GM18873 (cell line): ENCODE results near the gene UGCG.
"Not testable (repeated sequence)": the region's sequence is repeated elsewhere in the genome, so short reads cannot be mapped to it uniquely, and the experiment has no call there.

ENCODE experiments used
- ATAC-seq: cut with Tn5 transposase; IDR thresholded peaks from one replicate; pipeline ENCODE4 v1.9.1; 2021; ENCODE audit warnings: mild to moderate bottlenecking, moderate library complexity, moderate number of reproducible peaks; ENCODE audit not compliant: unreplicated experiment, low FRiP score

The UGCG gene

DNA sequence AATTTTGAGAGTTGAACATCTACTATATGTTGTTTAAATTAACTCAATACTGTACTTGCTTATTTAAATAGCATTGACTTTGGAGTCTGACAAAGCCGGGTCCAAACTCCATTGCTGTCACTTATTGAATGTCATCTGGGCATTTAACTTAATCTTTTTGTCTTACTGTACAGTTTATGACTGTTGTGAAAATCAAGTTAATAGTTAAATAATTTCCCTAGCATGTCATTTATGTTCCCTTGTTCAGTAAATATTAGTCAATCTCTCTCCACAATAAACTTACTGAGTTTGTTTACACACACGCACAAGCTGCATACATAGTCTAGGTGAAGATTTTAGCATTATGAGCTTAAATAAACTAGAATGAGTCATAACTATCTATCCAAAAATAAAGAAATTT, 6.3 kb upstream of the UGCG start:
- ATAC-seq, result no peak

DNA sequence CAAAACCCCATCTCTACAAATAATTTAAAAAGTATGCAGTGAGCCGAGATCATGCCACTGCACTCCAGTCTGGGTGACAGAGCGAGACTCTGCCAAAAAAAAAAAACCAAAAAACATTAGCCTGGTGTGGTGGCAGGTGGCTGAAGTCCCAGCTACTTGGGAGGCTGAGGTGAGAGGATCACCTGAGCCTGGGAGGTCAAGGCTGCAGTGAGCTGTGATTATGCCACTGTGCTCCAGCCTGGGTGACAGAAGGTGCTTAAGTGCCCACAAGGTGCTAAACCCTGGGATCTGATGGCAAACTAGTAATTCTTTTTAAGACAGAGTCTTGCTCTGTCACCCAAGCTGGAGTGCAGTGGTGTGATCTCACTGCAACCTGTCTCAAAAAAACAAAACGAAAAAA, 5.7 kb upstream of the UGCG start:
- not testable (repeated sequence) for ATAC-seq

DNA sequence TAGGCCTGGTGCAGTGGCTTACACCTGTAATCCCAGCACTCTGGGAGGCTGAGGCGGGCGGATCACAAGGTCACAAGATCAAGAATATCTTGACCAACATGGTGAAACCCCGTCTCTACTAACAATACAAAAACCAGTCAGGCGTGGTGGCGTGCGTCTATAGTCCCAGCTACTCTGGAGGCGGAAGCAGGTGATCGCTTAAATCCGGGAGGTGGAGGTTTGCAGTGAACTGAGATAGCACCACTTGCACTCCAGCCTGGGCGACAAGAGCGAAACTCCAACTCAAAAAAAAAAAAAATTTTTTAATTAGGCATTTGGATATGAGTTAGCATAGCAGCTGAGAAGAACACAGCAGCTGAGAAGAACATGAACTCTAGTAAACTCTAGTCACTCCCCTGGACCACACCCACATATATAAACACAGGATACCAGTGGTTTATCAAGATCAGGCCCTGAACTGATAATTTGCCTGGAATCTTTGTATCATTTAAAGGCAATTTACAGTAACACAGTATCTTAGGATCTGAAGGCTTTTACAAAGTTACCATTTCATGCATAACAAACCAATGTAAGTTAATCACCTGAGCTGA, 4.6 kb upstream of the UGCG start:
- ATAC-seq, result no peak

DNA sequence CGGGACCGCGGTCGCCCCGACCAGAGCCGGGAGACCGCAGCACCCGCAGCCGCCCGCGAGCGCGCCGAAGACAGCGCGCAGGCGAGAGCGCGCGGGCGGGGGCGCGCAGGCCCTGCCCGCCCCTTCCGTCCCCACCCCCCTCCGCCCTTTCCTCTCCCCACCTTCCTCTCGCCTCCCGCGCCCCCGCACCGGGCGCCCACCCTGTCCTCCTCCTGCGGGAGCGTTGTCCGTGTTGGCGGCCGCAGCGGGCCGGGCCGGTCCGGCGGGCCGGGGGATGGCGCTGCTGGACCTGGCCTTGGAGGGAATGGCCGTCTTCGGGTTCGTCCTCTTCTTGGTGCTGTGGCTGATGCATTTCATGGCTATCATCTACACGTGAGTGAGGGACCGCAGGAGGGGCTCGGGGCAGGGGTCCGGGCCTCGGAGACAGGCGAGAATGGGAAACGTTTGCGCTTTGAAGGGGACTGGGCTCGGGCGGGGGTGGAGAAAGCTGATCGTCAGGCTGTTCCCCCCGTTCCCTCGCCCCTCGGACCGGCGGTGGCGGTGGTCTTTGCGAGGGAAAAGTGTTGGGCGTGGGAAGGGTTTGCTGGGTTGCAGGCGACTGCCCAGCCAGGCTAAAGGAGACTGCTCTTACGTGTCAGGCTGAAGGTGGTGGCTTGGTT, 457 bp downstream of the UGCG start:
- no peak for ATAC-seq

DNA sequence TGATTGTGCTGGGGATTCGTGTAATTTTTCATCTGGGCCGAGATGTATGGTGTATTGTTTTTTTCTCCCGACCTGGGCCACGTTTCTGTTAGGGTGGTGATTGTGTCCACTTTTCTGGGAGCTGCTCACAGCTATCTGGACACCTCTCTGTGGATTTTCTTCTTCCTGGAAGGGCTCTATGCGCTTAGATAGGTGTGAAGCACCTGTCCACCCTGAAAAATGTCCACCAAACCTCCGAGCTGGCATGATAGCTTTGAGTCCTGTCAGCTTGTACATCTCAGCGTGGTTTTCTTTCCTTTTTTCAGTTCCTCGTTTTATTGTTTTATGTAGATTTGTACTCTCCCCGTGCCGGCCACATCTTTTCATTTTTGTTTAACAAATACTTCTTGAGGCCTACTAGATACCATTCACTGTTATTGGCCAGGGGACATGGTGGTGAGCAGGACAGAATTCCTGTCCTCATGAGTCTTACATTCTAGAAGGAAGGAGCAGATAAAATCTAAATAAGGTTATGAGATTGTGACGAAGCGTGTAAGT, 1.1 kb downstream of the UGCG start:
- ATAC-seq, result peak; percentile 36

DNA sequence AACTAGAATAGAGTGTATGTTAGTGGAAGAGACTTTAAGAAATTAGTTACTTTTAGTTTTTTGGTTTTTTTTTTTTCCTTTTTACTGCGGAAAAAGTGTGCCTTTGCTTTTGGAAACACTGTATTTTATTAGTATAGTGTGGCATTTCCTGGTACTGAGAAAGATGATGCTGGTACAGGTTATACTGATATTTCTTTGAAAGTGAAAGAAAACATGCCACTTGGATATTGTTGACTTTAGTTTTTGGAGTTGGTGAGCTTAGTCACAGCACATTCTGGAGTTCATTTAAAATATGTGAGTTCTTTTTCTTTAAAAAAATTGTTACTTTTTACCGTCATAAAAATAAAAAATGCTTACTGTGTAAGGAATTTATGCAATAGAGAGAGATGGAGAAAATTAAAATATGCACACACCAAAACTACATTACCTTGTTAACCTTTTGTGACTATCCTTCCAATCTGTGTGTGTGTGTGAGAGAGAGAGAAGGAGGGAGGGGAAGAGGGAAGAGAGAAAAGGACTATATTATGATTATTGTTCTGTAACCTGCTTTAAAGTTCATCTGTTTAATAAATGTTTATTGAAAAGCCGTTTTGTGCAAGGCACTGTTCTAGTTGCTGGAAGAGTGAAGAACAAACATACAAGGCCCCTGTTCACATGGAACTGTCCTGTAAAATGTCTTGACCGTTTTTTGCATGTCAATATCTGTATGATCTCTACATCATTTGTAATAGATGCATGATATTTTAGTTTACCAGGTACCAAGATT, 1.9 kb downstream of the UGCG start:
- ATAC-seq, result no peak

DNA sequence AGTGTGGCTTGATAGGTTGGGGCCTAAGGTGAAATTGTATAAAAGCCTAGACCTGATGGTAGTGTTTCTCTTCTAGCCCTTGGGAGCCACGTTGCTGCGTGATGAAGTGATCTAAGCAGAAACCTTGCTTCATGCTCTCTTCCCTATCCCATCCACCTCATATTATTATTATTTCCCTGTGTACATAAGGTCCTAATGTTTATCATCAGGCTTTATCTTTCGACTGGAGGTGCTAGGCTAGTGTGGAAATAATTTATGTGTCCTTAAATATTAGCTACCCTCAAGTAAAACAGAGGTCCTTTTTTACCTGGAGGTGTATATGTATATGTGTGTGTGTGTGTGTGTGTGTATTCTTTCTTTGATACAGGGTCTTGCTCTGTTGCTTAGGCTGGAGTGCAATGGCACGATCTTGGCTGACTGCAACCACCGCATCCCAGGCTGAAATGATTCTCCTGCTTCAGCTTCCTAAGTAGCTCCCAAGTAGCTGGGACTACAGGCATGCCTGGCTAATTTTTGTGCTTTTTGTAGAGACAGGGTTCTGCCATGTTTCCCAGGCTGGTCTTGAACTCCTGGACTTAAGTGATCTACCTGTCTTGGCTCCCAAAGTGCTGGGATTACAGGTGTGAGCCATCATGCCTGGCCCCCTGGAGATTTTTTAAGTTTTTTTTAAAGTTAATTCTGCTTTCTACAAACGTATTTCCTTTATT, 3.7 kb downstream of the UGCG start:
- no peak for ATAC-seq

DNA sequence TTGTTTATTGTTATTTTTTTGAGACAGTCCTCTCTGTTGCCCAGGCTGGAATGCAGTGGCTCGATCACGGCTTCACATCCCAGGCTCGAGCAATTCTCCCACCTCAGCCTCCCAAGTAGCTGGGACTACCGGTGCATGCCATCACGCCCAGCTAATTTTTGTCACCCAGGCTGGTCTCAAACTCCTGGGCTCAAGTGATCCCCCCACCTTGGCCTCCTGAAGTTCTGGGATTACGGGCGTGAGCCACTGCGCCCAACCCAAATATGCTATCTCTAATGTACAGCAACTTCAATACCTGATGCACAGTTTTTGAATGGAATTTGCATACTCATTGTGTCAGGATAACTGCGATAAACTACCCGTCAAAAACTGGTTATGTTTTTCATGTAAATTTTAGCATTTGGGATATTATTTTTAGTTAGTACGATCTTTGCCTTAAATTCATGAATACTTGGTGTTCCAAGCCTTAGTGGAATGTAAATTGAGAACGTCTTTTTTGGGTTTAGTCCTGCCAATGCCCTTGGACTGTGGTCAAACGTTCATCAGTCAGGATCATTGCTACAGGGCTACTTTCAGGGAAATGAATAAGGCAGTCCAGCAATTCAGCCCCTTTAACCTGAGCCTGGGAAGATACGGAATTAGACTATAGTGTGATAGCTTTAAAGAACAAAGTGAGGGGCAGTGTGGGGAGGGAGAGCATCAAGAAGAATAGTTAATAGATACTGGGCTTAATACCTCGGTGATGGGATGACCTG, 4.4 kb downstream of the UGCG start:
- no peak for ATAC-seq

DNA sequence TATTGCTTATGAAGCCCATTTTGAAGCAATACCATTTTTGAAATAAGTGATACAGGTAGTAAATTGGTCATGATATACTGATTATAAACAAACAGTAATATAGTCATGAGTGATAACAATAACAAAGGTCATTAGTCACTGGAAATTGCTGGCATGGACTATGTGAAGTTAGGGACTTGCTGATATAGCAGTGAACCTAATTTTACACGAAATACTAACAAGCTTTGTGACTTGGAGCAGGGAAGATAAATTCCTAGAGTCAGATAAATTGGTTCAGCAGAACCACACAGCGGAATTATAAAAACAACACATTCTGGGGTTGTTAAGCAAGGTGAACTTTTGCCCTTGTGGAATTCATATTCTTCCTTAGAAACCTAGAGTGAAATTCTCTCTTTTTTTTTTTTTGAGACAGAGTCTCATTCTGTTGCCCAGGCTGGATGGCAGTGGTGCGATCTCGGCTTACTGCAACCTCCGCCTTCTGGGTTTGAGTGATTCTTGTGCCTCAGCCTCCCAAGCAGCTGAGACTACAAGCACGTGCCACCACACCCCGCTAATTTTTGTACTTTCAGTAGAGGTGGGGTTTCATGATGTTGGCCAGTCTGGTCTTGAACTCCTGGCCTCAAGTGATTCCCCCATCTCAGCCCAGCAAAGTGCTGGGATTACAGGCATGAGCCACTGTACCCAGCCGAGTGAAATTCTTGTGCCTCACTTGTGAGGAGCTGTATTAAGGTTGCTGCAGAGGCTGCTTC, 6.0 kb downstream of the UGCG start:
- ATAC-seq, result no peak

DNA sequence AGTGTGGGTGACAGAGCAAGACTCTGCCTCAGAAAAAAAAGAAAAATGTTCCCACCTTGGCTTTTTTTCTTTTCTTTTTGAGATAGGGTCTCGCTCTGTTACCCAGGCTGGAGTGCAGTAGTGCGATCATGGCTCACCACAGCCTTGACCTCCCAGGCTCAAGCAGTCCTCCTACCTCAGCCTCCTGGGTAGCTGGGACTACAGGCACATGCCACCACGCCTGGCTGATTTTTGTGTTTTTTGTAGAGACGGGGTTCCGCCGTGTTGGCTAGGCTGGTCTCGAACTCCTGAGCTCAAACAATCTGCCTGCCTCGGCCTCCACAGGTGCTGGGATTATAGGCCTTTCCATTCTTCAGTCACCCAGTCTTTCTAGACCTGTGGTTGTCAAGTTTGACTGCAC, 6.9 kb downstream of the UGCG start:
- not testable (repeated sequence) for ATAC-seq

DNA sequence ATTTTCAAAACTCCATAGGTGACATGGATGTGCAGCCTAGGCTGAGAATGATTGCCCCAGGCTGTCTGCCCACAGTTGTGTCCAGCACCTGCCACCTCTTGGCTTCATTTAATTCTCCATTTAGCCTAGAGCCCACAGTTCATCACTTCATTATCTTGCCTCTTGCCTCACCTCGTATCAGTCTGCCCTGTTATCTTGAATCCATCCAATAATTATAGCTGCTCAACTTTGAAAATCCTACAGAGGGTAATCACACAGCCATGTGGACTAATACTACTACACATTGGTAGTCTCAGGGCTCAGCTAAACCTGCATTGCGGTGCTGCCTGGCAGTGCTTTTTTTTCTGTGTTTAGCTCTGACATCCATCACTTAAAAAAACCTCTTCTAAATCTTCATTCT, 7.4 kb downstream of the UGCG start:
- ATAC-seq, result no peak

DNA sequence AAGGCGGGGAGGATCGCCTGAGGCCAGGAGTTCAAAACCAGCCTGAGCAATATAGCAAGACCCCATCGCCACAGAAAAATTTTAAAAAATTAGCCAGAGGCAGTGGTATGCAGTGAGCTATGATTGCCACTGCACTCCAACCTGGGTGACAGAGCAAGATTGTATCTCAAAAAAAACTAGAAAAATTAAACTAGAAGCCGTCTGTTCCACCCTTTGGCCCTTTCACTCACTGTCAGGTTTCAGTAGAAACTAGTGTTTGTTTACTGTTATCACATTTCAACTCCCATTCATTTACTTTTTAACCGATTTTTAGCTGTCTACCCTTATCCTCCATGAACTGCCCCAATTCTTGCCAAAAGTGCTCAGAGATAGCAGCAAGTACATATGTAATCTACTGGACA, 8.3 kb downstream of the UGCG start:
- ATAC-seq, result no peak

DNA sequence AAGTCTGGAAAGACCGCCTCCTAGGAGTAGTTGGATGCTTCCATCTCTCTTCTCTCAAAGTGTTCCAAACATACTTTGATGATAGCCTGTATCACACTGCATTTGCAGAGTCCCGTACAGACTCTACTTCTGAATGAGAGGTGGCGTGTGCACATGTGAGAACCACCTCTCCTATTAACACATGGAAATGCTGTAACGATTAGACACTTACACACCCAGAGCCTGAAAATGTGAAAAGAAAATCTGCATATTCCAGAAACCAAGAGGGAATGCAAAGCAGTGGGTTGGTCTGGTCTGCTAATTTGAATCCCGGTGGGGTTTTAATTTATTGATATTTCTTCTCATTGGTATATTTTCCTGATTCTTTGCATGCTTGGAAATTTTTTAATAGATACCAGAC, 10.5 kb downstream of the UGCG start:
- no peak for ATAC-seq

DNA sequence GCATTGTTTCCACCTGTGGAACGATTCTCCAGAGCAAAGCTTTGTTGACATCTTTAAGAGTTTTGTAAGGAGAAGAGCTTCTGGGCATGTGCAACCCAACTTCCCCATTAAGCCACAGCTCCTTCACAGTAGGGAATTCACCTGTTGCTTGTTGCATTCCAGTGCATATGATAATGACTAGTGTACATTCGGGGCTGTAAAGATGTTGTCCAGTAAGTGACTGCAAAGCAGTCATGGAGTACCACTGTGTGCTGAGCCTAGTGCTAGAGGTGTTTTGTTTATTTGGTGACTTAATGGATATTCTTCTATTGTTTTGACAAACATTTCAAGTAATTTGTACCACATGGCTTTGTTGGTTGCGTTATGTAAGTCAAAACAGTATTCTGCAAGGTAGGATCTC, 12.8 kb downstream of the UGCG start:
- no peak for ATAC-seq

DNA sequence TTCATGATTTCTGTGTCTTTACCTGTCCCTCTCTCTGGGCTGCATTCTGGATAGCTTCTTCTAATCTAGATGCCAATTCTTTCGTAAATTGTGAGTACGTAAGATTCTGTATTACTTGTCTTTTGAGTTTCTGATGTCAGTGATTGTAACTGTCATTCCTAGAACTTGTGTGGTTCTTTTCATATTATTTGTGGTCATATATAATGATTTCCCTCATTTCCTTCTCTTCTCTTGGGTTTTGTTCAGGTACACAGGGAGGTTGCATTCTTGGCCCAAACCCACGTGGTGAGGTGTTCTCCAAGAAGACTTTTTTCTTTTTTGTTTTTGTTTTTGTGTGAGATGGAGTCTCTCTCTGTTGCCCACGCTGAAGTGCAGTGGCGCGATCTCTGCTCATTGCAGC, 13.8 kb downstream of the UGCG start:
- no peak for ATAC-seq

DNA sequence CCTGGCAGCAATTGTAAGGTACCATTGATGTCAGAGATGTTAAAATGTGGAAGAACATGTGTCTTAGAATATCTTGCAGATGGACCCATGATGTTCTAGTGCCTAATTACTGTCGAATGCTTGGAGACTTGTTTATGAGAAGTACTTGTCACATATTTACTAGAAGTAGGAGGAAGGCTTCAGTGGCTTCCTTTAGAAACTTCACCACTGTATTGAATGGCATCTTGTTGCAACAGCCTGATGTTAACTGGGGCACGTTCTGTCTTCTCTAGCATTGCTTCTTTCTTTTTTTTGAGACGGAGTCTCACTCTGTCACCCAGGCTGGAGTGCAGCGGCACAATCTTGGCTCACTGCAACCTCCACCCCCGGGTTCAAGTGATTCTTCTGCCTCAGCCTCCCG, 16.5 kb downstream of the UGCG start:
- ATAC-seq, result no peak

DNA sequence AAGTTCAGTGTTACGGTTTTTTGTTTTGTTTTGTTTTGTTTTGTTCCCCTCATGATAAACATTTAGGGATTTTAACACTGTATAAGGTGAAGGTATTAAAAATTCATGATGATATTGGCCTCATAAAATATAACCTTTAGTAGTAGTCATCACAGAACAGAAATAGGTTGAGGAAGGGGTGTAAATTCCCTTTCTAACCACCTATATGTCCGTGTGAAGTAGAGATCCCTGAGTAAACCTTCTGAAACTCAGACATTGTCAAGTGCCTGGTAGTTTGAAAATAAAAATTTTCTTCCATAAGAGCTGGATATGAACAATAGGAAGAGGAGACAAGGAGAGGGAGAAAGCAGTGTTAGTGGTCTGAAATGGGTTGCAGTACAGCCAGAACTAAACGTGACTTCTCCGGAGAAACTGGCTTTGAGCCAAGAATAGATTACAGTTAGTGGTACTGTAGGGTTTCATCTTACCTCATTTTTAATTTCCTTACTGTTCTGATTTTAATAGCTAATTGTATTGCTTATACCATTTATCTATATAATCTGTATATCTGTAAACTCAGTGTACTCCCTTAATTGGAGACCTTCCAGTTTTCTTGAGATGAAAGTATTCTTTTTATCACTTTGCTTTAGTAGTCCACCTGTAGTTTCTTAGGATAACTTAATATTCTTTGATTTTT, 18.3 kb downstream of the UGCG start:
- no peak for ATAC-seq

DNA sequence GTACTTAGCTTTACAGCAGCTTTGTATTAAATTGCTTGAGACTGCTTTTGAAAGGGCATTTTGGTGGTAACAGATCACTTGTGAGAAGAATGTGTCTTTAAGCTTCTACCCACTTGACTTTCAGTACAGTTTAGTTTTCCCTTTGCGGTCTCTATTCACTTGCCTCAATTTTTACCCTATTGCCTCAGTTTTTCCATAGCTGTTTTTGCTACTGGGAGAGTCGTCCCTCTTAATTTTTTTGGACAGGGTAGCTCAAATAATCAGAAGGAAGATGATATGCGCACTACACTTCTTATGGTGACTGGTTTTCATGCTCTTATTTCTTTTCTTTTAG, 18.8 kb downstream of the UGCG start:
- no peak for ATAC-seq

DNA sequence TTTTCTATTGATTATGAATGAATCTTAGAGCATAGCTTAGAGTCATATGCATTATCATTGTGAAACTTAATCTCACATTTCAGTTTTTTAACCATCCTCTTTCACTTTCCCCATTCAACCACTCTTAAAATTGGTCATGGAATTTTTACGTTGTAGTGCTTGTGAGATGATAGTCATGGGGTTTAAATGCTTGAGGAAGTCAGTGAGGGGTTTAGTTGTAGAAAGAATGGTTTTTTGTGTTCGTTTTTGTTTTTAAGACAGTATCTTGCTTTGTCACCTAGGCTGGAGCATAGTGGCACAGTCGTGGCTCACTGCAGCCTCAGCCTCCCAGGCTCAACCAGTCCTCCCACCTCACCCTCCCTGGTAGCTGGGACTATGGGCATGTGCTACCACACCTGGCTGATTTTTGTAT, 19.6 kb downstream of the UGCG start:
- ATAC-seq, result no peak
